ENCODE measurements around the gene MT4.

GRCh38 chr16:56606071-56606475 is 41.2 kb downstream of the MT4 start:
- TF ChIP-seq POLR2A (IDR thresholded peaks at IDR 0.05; ENCODE audit: low read length) = no peak
- no peak for TF ChIP-seq GATA1 (IDR thresholded peaks at IDR 0.05; ENCODE audit: low read depth, low read length)
